Stimulated activated CD8-positive, alpha-beta memory T cell treated with anti-CD3 and anti-CD28 coated beads, Interleukin-15, amount 100 ng/mL, for 48 hours (primary cell): ENCODE measurements around the gene ZBTB46.

Experiments used
- DNase-seq, 2 donors: peaks; one replicate each; pipeline ENCODE4 v3.0.0-alpha.2; 2020; ENCODE audit warnings: low read depth in 2 of 2

The ZBTB46 gene

DNA sequence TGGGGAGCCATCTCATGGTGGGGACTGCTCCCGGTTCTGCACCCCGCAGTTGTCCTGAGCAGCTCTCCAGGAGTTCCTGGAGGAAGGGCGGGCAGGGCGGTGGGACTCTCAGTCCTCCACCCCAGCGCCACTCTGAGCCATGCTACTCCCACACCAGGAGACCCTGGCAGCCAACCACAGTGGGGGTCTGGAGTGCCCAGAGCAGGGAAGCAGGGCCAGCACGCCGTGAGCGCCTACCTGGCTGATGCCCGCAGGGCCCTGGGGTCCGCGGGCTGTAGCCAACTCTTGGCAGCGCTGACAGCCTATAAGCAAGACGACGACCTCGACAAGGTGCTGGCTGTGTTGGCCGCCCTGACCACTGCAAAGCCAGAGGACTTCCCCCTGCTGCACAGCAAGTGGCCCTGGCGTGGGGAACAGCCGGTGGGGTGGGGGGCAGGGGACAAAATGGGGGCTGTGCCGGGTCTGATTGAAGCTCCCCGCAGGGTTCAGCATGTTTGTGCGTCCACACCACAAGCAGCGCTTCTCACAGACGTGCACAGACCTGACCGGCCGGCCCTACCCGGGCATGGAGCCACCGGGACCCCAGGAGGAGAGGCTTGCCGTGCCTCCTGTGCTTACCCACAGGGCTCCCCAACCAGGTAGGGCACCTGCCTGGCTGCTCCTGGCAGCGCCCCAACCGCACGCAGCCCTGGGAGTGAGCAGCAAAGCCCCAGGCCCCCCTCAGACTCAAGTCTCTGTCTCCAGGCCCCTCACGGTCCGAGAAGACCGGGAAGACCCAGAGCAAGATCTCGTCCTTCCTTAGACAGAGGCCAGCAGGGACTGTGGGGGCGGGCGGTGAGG is 136.3 kb downstream of the ZBTB46 start:
- no peak for DNase-seq

GRCh38 chr20:63693733-63694583 is 137.1 kb downstream of the ZBTB46 start:
- DNase-seq, result no peak
